H9 (cell line): ENCODE data around the gene ISYNA1. TPM values are rescaled to one million over a fixed set of nuclear protein-coding genes. Genes with fewer than 3 reads are reported as not detected.
"Not testable (repeated sequence)": the region's sequence is repeated elsewhere in the genome, so short reads cannot be mapped to it uniquely, and the experiment has no call there.

Source experiments
- DNase-seq: peaks from one replicate; pipeline ENCODE4 v3.0.0-alpha.2; 2017
- H2AFZ ChIP-seq: one replicate; pipeline ENCODE4 v1.6.1; 2013; ENCODE audit warnings: mild to moderate bottlenecking, low read length, control low read depth, moderate library complexity
- H2AK5ac ChIP-seq: 2 replicates; pipeline ENCODE4 v1.6.1; 2013; ENCODE audit warnings: low read length, control low read depth, mixed read lengths; ENCODE audit not compliant: insufficient read length
- H2BK120ac ChIP-seq: one replicate; pipeline ENCODE4 v1.6.1; 2013; ENCODE audit warnings: low read depth, mild to moderate bottlenecking, low read length, control low read depth, inconsistent platforms; ENCODE audit not compliant: poor library complexity, severe bottlenecking
- H2BK12ac ChIP-seq: 2 replicates; pipeline ENCODE4 v1.6.1; 2013; ENCODE audit warnings: low read length, control low read depth, mixed read lengths, low read depth; ENCODE audit not compliant: insufficient read length
- H2BK15ac ChIP-seq: 2 replicates; pipeline ENCODE4 v1.6.1; 2013; ENCODE audit warnings: low read depth, low read length, control low read depth
- H2BK20ac ChIP-seq: one replicate; pipeline ENCODE4 v1.6.1; 2013; ENCODE audit warnings: low read depth, mild to moderate bottlenecking, low read length, control low read depth, inconsistent platforms; ENCODE audit not compliant: poor library complexity, severe bottlenecking
- H2BK5ac ChIP-seq: 2 replicates; pipeline ENCODE4 v1.6.1; 2013; ENCODE audit warnings: low read length, control low read depth, mixed read lengths; ENCODE audit not compliant: insufficient read length
- H3K14ac ChIP-seq: 2 replicates; pipeline ENCODE4 v1.6.1; 2013; ENCODE audit warnings: low read length, control low read depth; ENCODE audit not compliant: insufficient read depth
- H3K18ac ChIP-seq: 2 replicates; pipeline ENCODE4 v1.6.1; 2013; ENCODE audit warnings: low read depth, mild to moderate bottlenecking, mixed read lengths, low read length, control low read depth; ENCODE audit not compliant: insufficient read length
- H3K23ac ChIP-seq: 2 replicates; pipeline ENCODE4 v1.6.1; 2013; ENCODE audit warnings: low read length, control low read depth, mixed read lengths, low read depth; ENCODE audit not compliant: insufficient read length
- H3K23me2 ChIP-seq: 2 replicates; pipeline ENCODE4 v1.6.1; 2013; ENCODE audit warnings: low read depth, mild to moderate bottlenecking, mixed read lengths, low read length, control low read depth; ENCODE audit not compliant: insufficient read length, poor library complexity, severe bottlenecking
- H3K27ac ChIP-seq: 2 replicates; pipeline ENCODE4 v1.5.1; 2013; ENCODE audit warnings: low read length, control low read depth, mixed read lengths, low read depth; ENCODE audit not compliant: insufficient read length
- H3K27me3 ChIP-seq: 2 replicates; pipeline ENCODE4 v1.6.1; 2013; ENCODE audit warnings: low read length, control low read depth, inconsistent platforms; ENCODE audit not compliant: insufficient read depth
- H3K4ac ChIP-seq: 2 replicates; pipeline ENCODE4 v1.6.1; 2013; ENCODE audit warnings: low read depth, mild to moderate bottlenecking, control low read depth, inconsistent platforms, low read length, moderate library complexity
- H3K4me1 ChIP-seq: 2 replicates; pipeline ENCODE4 v1.6.1; 2013; ENCODE audit warnings: low read length, control low read depth, inconsistent platforms; ENCODE audit not compliant: insufficient read depth
- H3K4me2 ChIP-seq: 2 replicates; pipeline ENCODE4 v1.6.1; 2013; ENCODE audit warnings: low read length, control low read depth, mixed read lengths; ENCODE audit not compliant: insufficient read length, insufficient read depth
- H3K56ac ChIP-seq: 2 replicates; pipeline ENCODE4 v1.6.1; 2013; ENCODE audit warnings: low read depth, mild to moderate bottlenecking, mixed read lengths, low read length, control low read depth; ENCODE audit not compliant: insufficient read length
- H3K79me1 ChIP-seq: 2 replicates; pipeline ENCODE4 v1.6.1; 2013; ENCODE audit warnings: low read depth, mild to moderate bottlenecking, moderate library complexity, low read length, control low read depth, inconsistent platforms; ENCODE audit not compliant: insufficient read depth, poor library complexity, severe bottlenecking
- H3K79me2 ChIP-seq: 2 replicates; pipeline ENCODE4 v1.6.1; 2013; ENCODE audit warnings: low read length, control low read depth, inconsistent platforms; ENCODE audit not compliant: insufficient read depth
- H3K9ac ChIP-seq: 2 replicates; pipeline ENCODE4 v1.6.1; 2013; ENCODE audit warnings: low read length, control low read depth, mixed read lengths; ENCODE audit not compliant: insufficient read length; ENCODE audit errors: extremely low read depth
- H3K9me3 ChIP-seq: one replicate; pipeline ENCODE4 v1.6.1; 2013; ENCODE audit warnings: low read depth, low read length, inconsistent platforms; ENCODE audit not compliant: control insufficient read depth
- H3T11ph ChIP-seq: one replicate; pipeline ENCODE4 v1.6.1; 2013; ENCODE audit warnings: mild to moderate bottlenecking, low read length, control low read depth, inconsistent platforms
- H4K20me1 ChIP-seq: one replicate; pipeline ENCODE4 v1.6.1; 2013; ENCODE audit not compliant: control insufficient read depth, insufficient read length, insufficient read depth
- H4K5ac ChIP-seq: 2 replicates; pipeline ENCODE4 v1.6.1; 2013; ENCODE audit warnings: low read depth, mild to moderate bottlenecking, mixed read lengths, low read length, control low read depth; ENCODE audit not compliant: insufficient read length
- H4K8ac ChIP-seq: replicated peaks from 2 replicates; pipeline ENCODE4 v1.6.1; 2013; ENCODE audit warnings: low read length, control low read depth, mixed read lengths, low read depth; ENCODE audit not compliant: insufficient read length
- H4K91ac ChIP-seq: 2 replicates; pipeline ENCODE4 v1.6.1; 2013; ENCODE audit warnings: low read depth, mild to moderate bottlenecking, moderate library complexity, mixed read lengths, low read length, control low read depth; ENCODE audit not compliant: insufficient read length
- H3K27ac Mint-ChIP-seq, 3 experiments: 2 replicates in 2 of 3; 3 replicates in 1 of 3; pipeline ENCODE4 v1.8.0; 2020 to 2021; ENCODE audit warnings: mixed read lengths in 3 of 3, mild to moderate bottlenecking in 1 of 3, moderate library complexity in 1 of 3
- H3K27me3 Mint-ChIP-seq: 2 replicates; pipeline ENCODE4 v1.8.0; 2021; ENCODE audit warnings: low read depth, mild to moderate bottlenecking, moderate library complexity, mixed read lengths
- H3K36me3 Mint-ChIP-seq, 3 experiments: 2 replicates in 2 of 3; 3 replicates in 1 of 3; pipeline ENCODE4 v1.8.0; 2020 to 2021; ENCODE audit warnings: low read depth in 3 of 3, mixed read lengths in 3 of 3; ENCODE audit not compliant: insufficient read depth in 1 of 3
- H3K4me1 Mint-ChIP-seq, 2 experiments: 2 replicates each; pipeline ENCODE4 v1.8.0; 2020; ENCODE audit warnings: mixed read lengths in 2 of 2
- H3K4me3 Mint-ChIP-seq, 2 experiments: 2 replicates in 1 of 2; 3 replicates in 1 of 2; pipeline ENCODE4 v1.8.0; 2020 to 2021; ENCODE audit warnings: mild to moderate bottlenecking in 2 of 2, mixed read lengths in 2 of 2, moderate library complexity in 1 of 2
- H3K9me3 Mint-ChIP-seq, 2 experiments: 2 replicates in 1 of 2; 3 replicates in 1 of 2; pipeline ENCODE4 v1.8.0; 2020; ENCODE audit warnings: mild to moderate bottlenecking in 2 of 2, mixed read lengths in 2 of 2, moderate library complexity in 1 of 2
- CTCF ChIP-seq: fragments of 200-600 bp; sonication (generic); conservative IDR thresholded peaks from 3 replicates; pipeline ENCODE4 v1.8.0; 2021; ENCODE audit warnings: antibody characterized with exemption, mild to moderate bottlenecking
- WGBS: extraction: QIAGEN DNeasy Blood & Tissue Kit; methylation state at CpG from one replicate; pipeline ENCODE4 v1.1.7; 2013; ENCODE audit warnings: missing lambda C conversion rate, low lambda C conversion rate, mixed read lengths; ENCODE audit not compliant: insufficient read length; ENCODE audit errors: extremely low coverage; 5-methylcytosine and 5-hydroxymethylcytosine counted together
- total RNA-seq: library from RNA; stranded (reverse); gene quantifications from 2 replicates; pipeline ENCODE4 v1.2.1, GENCODE V29; 2021

The ISYNA1 gene
- total RNA-seq, 1 experiment from 2014 or later, result 241 TPM

- Histone ChIP-seq H3K56ac (no peak overlapping the region), H2BK120ac (no peak overlapping the region), H3K9me3 (no peaks in the 10 kb centered on the region), H3K4me1 (no peaks in the 10 kb centered on the region), H3K27ac (no peak overlapping the region), H2BK12ac (no peak overlapping the region), H2AK5ac (no peak overlapping the region), H2AFZ (no peak overlapping the region), H3K23me2 (no peaks in the 10 kb centered on the region), H2BK20ac (no peak overlapping the region), H3K14ac (no peak overlapping the region), H3K18ac (no peak overlapping the region), H3K4me2 (no peak overlapping the region), H3K23ac (no peak overlapping the region), H3K79me1 (no peaks in the 10 kb centered on the region), H3T11ph (no peak overlapping the region), H3K27me3 (no peaks in the 10 kb centered on the region), H3K79me2 (no peaks in the 10 kb centered on the region), H4K8ac (no peak overlapping the region), H3K4ac (no peak overlapping the region), H4K20me1 (no peaks in the 10 kb centered on the region), H2BK5ac (no peak overlapping the region), H4K91ac (no peak overlapping the region), H4K5ac (no peak overlapping the region), H2BK15ac (no peak overlapping the region), H3K9ac (no peak overlapping the region)
- no peak for TF ChIP-seq CTCF
- Mint-ChIP-seq H3K36me3 (no peaks in the 10 kb centered on the region), H3K9me3 (no peaks in the 10 kb centered on the region), H3K4me1 (peaks cover 5 to 11% of the 10 kb centered on the region in 2 experiments), H3K4me3 (no peak overlapping the region), H3K27me3 (peaks cover 12% of the 10 kb centered on the region), H3K27ac (no peak overlapping the region)
- WGBS, result no CpG with 5 or more reads among the region's 9 CpGs
- DNase-seq, result no peak
Observed at GRCh38 chr19:18406749-18407148, 31.2 kb downstream of the ISYNA1 start.

- not testable (repeated sequence) for H3K27ac ChIP-seq, H3K9me3 Mint-ChIP-seq, H3T11ph ChIP-seq, H3K23me2 ChIP-seq, H2BK12ac ChIP-seq, H3K27me3 Mint-ChIP-seq, H3K4ac ChIP-seq, H4K20me1 ChIP-seq, H3K9me3 ChIP-seq, H3K56ac ChIP-seq, H3K4me2 ChIP-seq, H3K18ac ChIP-seq, H3K27me3 ChIP-seq, H2BK15ac ChIP-seq, H3K36me3 Mint-ChIP-seq, DNase-seq, H2BK120ac ChIP-seq, H2BK5ac ChIP-seq, H3K79me2 ChIP-seq, H4K8ac ChIP-seq, H3K23ac ChIP-seq, H3K14ac ChIP-seq, H3K4me1 ChIP-seq, H3K27ac Mint-ChIP-seq, H4K91ac ChIP-seq, H2AFZ ChIP-seq, H4K5ac ChIP-seq, H2AK5ac ChIP-seq, H3K4me3 Mint-ChIP-seq, H2BK20ac ChIP-seq, H3K9ac ChIP-seq, H3K79me1 ChIP-seq
- H3K4me1 Mint-ChIP-seq, result peaks cover 7 to 12% of the 10 kb centered on the region in 2 experiments
- no CpG with 5 or more reads among the region's 11 CpGs for WGBS
Observed at GRCh38 chr19:18405754-18406153, 32.2 kb downstream of the ISYNA1 start.
